ENCODE results near the gene RNF224.

Gene RNF224

GRCh38 chr9:137191245-137191644 lies 36.1 kb upstream of the RNF224 start:
- TF ChIP-seq TAF1 (IDR thresholded peaks at IDR 0.05; ENCODE audit: low read depth, low read length) (no peak), POU2F2 (IDR thresholded peaks at IDR 0.05; ENCODE audit: low read depth, low read length) (no peak), PAX5 (IDR thresholded peaks at IDR 0.05; ENCODE audit: insufficient read depth, low read length, severe bottlenecking) (no peak), SPI1 (IDR thresholded peaks at IDR 0.05; ENCODE audit: low read depth, low read length) (no peak), POLR2AphosphoS5 (IDR thresholded peaks at IDR 0.05; ENCODE audit: low read depth, low read length) (no peak), POLR2A (IDR thresholded peaks at IDR 0.05; ENCODE audit: low read depth, low read length) (no peak)
- FAIRE-seq (no peak), DNase-seq (ENCODE audit: insufficient read length, low spot score) (no peak)

- TF ChIP-seq POLR2AphosphoS5 (IDR thresholded peaks at IDR 0.05; ENCODE audit: low read depth, low read length) (no peak), POU2F2 (IDR thresholded peaks at IDR 0.05; ENCODE audit: low read depth, low read length) (no peak), TAF1 (IDR thresholded peaks at IDR 0.05; ENCODE audit: low read depth, low read length) (no peak), POLR2A (IDR thresholded peaks at IDR 0.05; ENCODE audit: low read depth, low read length) (no peak), SPI1 (IDR thresholded peaks at IDR 0.05; ENCODE audit: low read depth, low read length) (no peak), PAX5 (IDR thresholded peaks at IDR 0.05; ENCODE audit: insufficient read depth, low read length, severe bottlenecking) (no peak)
- FAIRE-seq = no peak
- no peak for DNase-seq (ENCODE audit: insufficient read length, low spot score)
These were observed 35.4 kb upstream of the RNF224 start for GRCh38 chr9:137191691-137192447.

DNA sequence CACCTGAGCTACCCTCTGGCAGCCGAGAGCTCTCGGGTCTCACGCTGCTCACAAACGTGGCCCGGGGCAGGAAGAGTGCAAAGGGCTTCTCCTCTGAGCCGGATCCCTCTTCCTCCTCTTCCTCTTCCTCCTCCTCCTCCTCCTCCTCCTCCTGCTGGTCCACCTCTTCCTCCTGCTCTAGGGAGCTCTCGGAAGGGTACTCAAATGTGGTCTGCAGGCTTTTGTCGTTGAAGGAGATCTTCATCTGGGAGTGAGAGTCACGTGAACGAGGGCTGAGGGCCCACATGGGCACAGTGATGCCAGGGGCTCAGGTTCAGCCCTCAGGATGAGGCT lies 34.9 kb upstream of the RNF224 start:
- DNase-seq (ENCODE audit: insufficient read length, low spot score) = no peak
- FAIRE-seq = no peak
- TF ChIP-seq POLR2AphosphoS5 (IDR thresholded peaks at IDR 0.05; ENCODE audit: low read depth, low read length) (no peak), SPI1 (IDR thresholded peaks at IDR 0.05; ENCODE audit: low read depth, low read length) (no peak), TAF1 (IDR thresholded peaks at IDR 0.05; ENCODE audit: low read depth, low read length) (no peak), POU2F2 (IDR thresholded peaks at IDR 0.05; ENCODE audit: low read depth, low read length) (no peak), POLR2A (IDR thresholded peaks at IDR 0.05; ENCODE audit: low read depth, low read length) (no peak), PAX5 (IDR thresholded peaks at IDR 0.05; ENCODE audit: insufficient read depth, low read length, severe bottlenecking) (no peak)

- TF ChIP-seq POLR2A (IDR thresholded peaks at IDR 0.05; ENCODE audit: low read depth, low read length) (no peak), TAF1 (IDR thresholded peaks at IDR 0.05; ENCODE audit: low read depth, low read length) (no peak), POLR2AphosphoS5 (IDR thresholded peaks at IDR 0.05; ENCODE audit: low read depth, low read length) (no peak), POU2F2 (IDR thresholded peaks at IDR 0.05; ENCODE audit: low read depth, low read length) (no peak), SPI1 (IDR thresholded peaks at IDR 0.05; ENCODE audit: low read depth, low read length) (no peak), PAX5 (IDR thresholded peaks at IDR 0.05; ENCODE audit: insufficient read depth, low read length, severe bottlenecking) (no peak)
- no peak for FAIRE-seq
- no peak for DNase-seq (ENCODE audit: insufficient read length, low spot score)
These were observed 34.4 kb upstream of the RNF224 start for GRCh38 chr9:137192859-137193258.

DNA sequence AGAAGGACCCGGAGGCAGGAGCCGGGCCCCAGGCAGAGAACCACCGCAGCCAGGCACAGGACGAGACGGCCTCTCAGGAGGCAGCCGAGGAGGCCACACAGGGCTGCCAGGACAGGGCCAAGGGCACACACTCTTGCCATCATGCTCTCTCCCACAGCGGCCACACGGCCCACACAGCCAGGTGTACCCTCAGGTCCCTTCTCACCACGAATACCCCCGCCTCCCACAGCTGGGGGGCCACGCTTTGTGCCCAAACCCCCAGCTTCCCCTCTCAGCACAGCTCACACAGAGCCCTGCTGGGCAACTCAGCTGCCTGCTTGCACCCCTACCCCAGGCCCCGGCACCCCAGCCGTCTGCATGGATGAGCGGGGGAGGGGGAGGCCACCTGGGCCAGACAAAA lies 33.5 kb upstream of the RNF224 start:
- no peak for DNase-seq (ENCODE audit: insufficient read length, low spot score)
- TF ChIP-seq POU2F2 (IDR thresholded peaks at IDR 0.05; ENCODE audit: low read depth, low read length) (no peak), PAX5 (IDR thresholded peaks at IDR 0.05; ENCODE audit: insufficient read depth, low read length, severe bottlenecking) (no peak), POLR2AphosphoS5 (IDR thresholded peaks at IDR 0.05; ENCODE audit: low read depth, low read length) (no peak), TAF1 (IDR thresholded peaks at IDR 0.05; ENCODE audit: low read depth, low read length) (no peak), SPI1 (IDR thresholded peaks at IDR 0.05; ENCODE audit: low read depth, low read length) (no peak), POLR2A (IDR thresholded peaks at IDR 0.05; ENCODE audit: low read depth, low read length) (no peak)
- FAIRE-seq = no peak

GRCh38 chr9:137194388-137194787 lies 32.9 kb upstream of the RNF224 start:
- TF ChIP-seq POU2F2 (IDR thresholded peaks at IDR 0.05; ENCODE audit: low read depth, low read length) = no peak
- TF ChIP-seq POLR2A (IDR thresholded peaks at IDR 0.05; ENCODE audit: low read depth, low read length) = no peak
- no peak for TF ChIP-seq PAX5 (IDR thresholded peaks at IDR 0.05; ENCODE audit: insufficient read depth, low read length, severe bottlenecking)
- TF ChIP-seq TAF1 (IDR thresholded peaks at IDR 0.05; ENCODE audit: low read depth, low read length) = no peak
- TF ChIP-seq SPI1 (IDR thresholded peaks at IDR 0.05; ENCODE audit: low read depth, low read length) = no peak
- TF ChIP-seq POLR2AphosphoS5 (IDR thresholded peaks at IDR 0.05; ENCODE audit: low read depth, low read length) = no peak
- DNase-seq (ENCODE audit: insufficient read length, low spot score) = no peak
- no peak for FAIRE-seq

GRCh38 chr9:137194909-137195308 lies 32.4 kb upstream of the RNF224 start:
- TF ChIP-seq SPI1 (IDR thresholded peaks at IDR 0.05; ENCODE audit: low read depth, low read length) = no peak
- TF ChIP-seq PAX5 (IDR thresholded peaks at IDR 0.05; ENCODE audit: insufficient read depth, low read length, severe bottlenecking) = no peak
- TF ChIP-seq POU2F2 (IDR thresholded peaks at IDR 0.05; ENCODE audit: low read depth, low read length) = no peak
- no peak for TF ChIP-seq POLR2AphosphoS5 (IDR thresholded peaks at IDR 0.05; ENCODE audit: low read depth, low read length)
- no peak for TF ChIP-seq TAF1 (IDR thresholded peaks at IDR 0.05; ENCODE audit: low read depth, low read length)
- no peak for TF ChIP-seq POLR2A (IDR thresholded peaks at IDR 0.05; ENCODE audit: low read depth, low read length)
- FAIRE-seq = no peak
- no peak for DNase-seq (ENCODE audit: insufficient read length, low spot score)

- no peak for FAIRE-seq
- TF ChIP-seq SPI1 (IDR thresholded peaks at IDR 0.05; ENCODE audit: low read depth, low read length) (no peak), POLR2AphosphoS5 (IDR thresholded peaks at IDR 0.05; ENCODE audit: low read depth, low read length) (no peak), TAF1 (IDR thresholded peaks at IDR 0.05; ENCODE audit: low read depth, low read length) (no peak), POLR2A (IDR thresholded peaks at IDR 0.05; ENCODE audit: low read depth, low read length) (no peak), PAX5 (IDR thresholded peaks at IDR 0.05; ENCODE audit: insufficient read depth, low read length, severe bottlenecking) (no peak), POU2F2 (IDR thresholded peaks at IDR 0.05; ENCODE audit: low read depth, low read length) (no peak)
- no peak for DNase-seq (ENCODE audit: insufficient read length, low spot score)
These were observed 31.6 kb upstream of the RNF224 start for GRCh38 chr9:137195525-137196220.
